BLaER1 (cell line): Measurements from ENCODE around the gene SMG1.
"Not testable (repeated sequence)": the region's sequence is repeated elsewhere in the genome, so short reads cannot be mapped to it uniquely, and the experiment has no call there.

ENCODE experiments used
- H3K27ac ChIP-seq: shearing (Covaris generic); formaldehyde crosslinking; 2 replicates; pipeline ENCODE4 v1.8.1; 2022
- H3K27me3 ChIP-seq: shearing (Covaris generic); formaldehyde crosslinking; 2 replicates; pipeline ENCODE4 v1.8.1; 2022
- H3K36me3 ChIP-seq: shearing (Covaris generic); formaldehyde crosslinking; 2 replicates; pipeline ENCODE4 v1.8.1; 2022
- H3K4me1 ChIP-seq: shearing (Covaris generic); formaldehyde crosslinking; 2 replicates; pipeline ENCODE4 v1.8.1; 2022
- H3K4me2 ChIP-seq: shearing (Covaris generic); formaldehyde crosslinking; 2 replicates; pipeline ENCODE4 v1.8.1; 2022
- H3K4me3 ChIP-seq: shearing (Covaris generic); formaldehyde crosslinking; 2 replicates; pipeline ENCODE4 v1.8.1; 2022
- H3K9ac ChIP-seq: shearing (Covaris generic); formaldehyde crosslinking; 2 replicates; pipeline ENCODE4 v1.8.1; 2022
- H3K9me3 ChIP-seq: shearing (Covaris generic); formaldehyde crosslinking; 2 replicates; pipeline ENCODE4 v1.8.1; 2022
- H4K20me1 ChIP-seq: shearing (Covaris generic); formaldehyde crosslinking; 2 replicates; pipeline ENCODE4 v1.8.1; 2022
- Cebpa-rat ChIP-seq: shearing (Covaris generic); IDR thresholded peaks from 2 replicates; pipeline ENCODE4 v1.8.1; 2022

The SMG1 gene

GRCh38 chr16:18783430-18784341, 142.5 kb downstream of the SMG1 start:
- no peaks in the 10 kb centered on the region for H3K9me3 ChIP-seq
- peaks cover 57% of the 10 kb centered on the region for H3K4me1 ChIP-seq
- 0 out of 2 replicates have a peak overlapping the region, but pooled peaks have one; percentile 12 for H3K4me2 ChIP-seq
- H4K20me1 ChIP-seq: peaks cover 72% of the 10 kb centered on the region
- no peak overlapping the region for H3K27ac ChIP-seq
- no peak overlapping the region for H3K4me3 ChIP-seq
- H3K36me3 ChIP-seq: peaks cover 81% of the 10 kb centered on the region
- H3K9ac ChIP-seq: no peak overlapping the region
- no peaks in the 10 kb centered on the region for H3K27me3 ChIP-seq
- no peak for TF ChIP-seq Cebpa-rat

GRCh38 chr16:18782697-18783429, 143.3 kb downstream of the SMG1 start:
- H3K9ac ChIP-seq: no peak overlapping the region
- no peak overlapping the region for H3K4me2 ChIP-seq
- H3K4me3 ChIP-seq: no peak overlapping the region
- H3K4me1 ChIP-seq: peaks cover 49% of the 10 kb centered on the region
- TF ChIP-seq Cebpa-rat: no peak
- no peak overlapping the region for H3K27ac ChIP-seq
- H3K9me3 ChIP-seq: no peaks in the 10 kb centered on the region
- no peaks in the 10 kb centered on the region for H3K27me3 ChIP-seq
- peaks cover 73% of the 10 kb centered on the region for H3K36me3 ChIP-seq
- H4K20me1 ChIP-seq: peaks cover 64% of the 10 kb centered on the region

- H3K4me3 ChIP-seq, H3K4me2 ChIP-seq, H3K9ac ChIP-seq, H3K27me3 ChIP-seq, H3K27ac ChIP-seq, H3K9me3 ChIP-seq: not testable (repeated sequence)
- peaks cover 47% of the 10 kb centered on the region for H4K20me1 ChIP-seq
- H3K4me1 ChIP-seq: peaks cover 33% of the 10 kb centered on the region
- H3K36me3 ChIP-seq: peaks cover 59% of the 10 kb centered on the region
Observed at GRCh38 chr16:18781232-18781631, 145.0 kb downstream of the SMG1 start.

GRCh38 chr16:18780460-18781026, 145.7 kb downstream of the SMG1 start:
- not testable (repeated sequence) for H3K9ac ChIP-seq, H3K27me3 ChIP-seq, H3K4me3 ChIP-seq, H3K4me2 ChIP-seq, H3K9me3 ChIP-seq, H3K27ac ChIP-seq
- Histone ChIP-seq H3K36me3 (peaks cover 54% of the 10 kb centered on the region), H4K20me1 (peaks cover 40% of the 10 kb centered on the region), H3K4me1 (peaks cover 26% of the 10 kb centered on the region)

GRCh38 chr16:18777664-18778063, 148.5 kb downstream of the SMG1 start:
- not testable (repeated sequence) for H3K27ac ChIP-seq, H3K4me1 ChIP-seq, H3K27me3 ChIP-seq, H3K9ac ChIP-seq, H3K9me3 ChIP-seq, H3K4me2 ChIP-seq, H3K4me3 ChIP-seq
- Histone ChIP-seq H3K36me3 (peaks cover 29% of the 10 kb centered on the region), H4K20me1 (peaks cover 12% of the 10 kb centered on the region)

- H3K27ac ChIP-seq, H3K4me3 ChIP-seq, H3K4me2 ChIP-seq, H4K20me1 ChIP-seq, H3K27me3 ChIP-seq, H3K4me1 ChIP-seq, H3K9ac ChIP-seq: not testable (repeated sequence)
- peaks cover 23% of the 10 kb centered on the region; the same call in 1 of the 2 replicates for H3K36me3 ChIP-seq
- H3K9me3 ChIP-seq: peaks cover 14% of the 10 kb centered on the region
Observed at GRCh38 chr16:18776334-18776733, 149.9 kb downstream of the SMG1 start.

- H3K4me2 ChIP-seq, H3K27me3 ChIP-seq, H3K27ac ChIP-seq, H3K4me3 ChIP-seq, H4K20me1 ChIP-seq, H3K9ac ChIP-seq, H3K4me1 ChIP-seq: not testable (repeated sequence)
- Histone ChIP-seq H3K36me3 (peaks cover 15% of the 10 kb centered on the region; the same call in 1 of the 2 replicates), H3K9me3 (peaks cover 15% of the 10 kb centered on the region)
Observed at GRCh38 chr16:18774651-18775050, 151.6 kb downstream of the SMG1 start.

GRCh38 chr16:18772171-18772570, 154.0 kb downstream of the SMG1 start:
- H3K27me3 ChIP-seq, H3K4me1 ChIP-seq: not testable (repeated sequence)

GRCh38 chr16:18770336-18770962, 155.8 kb downstream of the SMG1 start:
- not testable (repeated sequence) for H3K4me2 ChIP-seq, H3K4me3 ChIP-seq, H3K9ac ChIP-seq, H3K27ac ChIP-seq, H3K27me3 ChIP-seq, H3K4me1 ChIP-seq, H4K20me1 ChIP-seq, H3K36me3 ChIP-seq
- peaks cover 15% of the 10 kb centered on the region for H3K9me3 ChIP-seq

More at GRCh38 chr16:18772171-18772570, 154.0 kb downstream of the SMG1 start:
- peaks cover 15% of the 10 kb centered on the region for H3K9me3 ChIP-seq
- not testable (repeated sequence) for H3K27ac ChIP-seq, H4K20me1 ChIP-seq, H3K4me2 ChIP-seq, H3K4me3 ChIP-seq, H3K36me3 ChIP-seq, H3K9ac ChIP-seq

GRCh38 chr16:18767217-18767616, 159.0 kb downstream of the SMG1 start:
- H4K20me1 ChIP-seq, H3K4me2 ChIP-seq, H3K27me3 ChIP-seq, H3K4me1 ChIP-seq, H3K9me3 ChIP-seq, H3K4me3 ChIP-seq, H3K27ac ChIP-seq, H3K9ac ChIP-seq, H3K36me3 ChIP-seq: not testable (repeated sequence)

GRCh38 chr16:18762713-18763112, 163.5 kb downstream of the SMG1 start:
- not testable (repeated sequence) for H3K27me3 ChIP-seq, H3K4me2 ChIP-seq

GRCh38 chr16:18759598-18760520, 166.3 kb downstream of the SMG1 start:
- not testable (repeated sequence) for H3K9me3 ChIP-seq, H3K27ac ChIP-seq, H3K27me3 ChIP-seq, H3K4me1 ChIP-seq, H3K4me2 ChIP-seq, H3K4me3 ChIP-seq, H3K36me3 ChIP-seq, H3K9ac ChIP-seq, H4K20me1 ChIP-seq

More at GRCh38 chr16:18762713-18763112, 163.5 kb downstream of the SMG1 start:
- H3K9me3 ChIP-seq, H3K36me3 ChIP-seq, H3K4me3 ChIP-seq, H3K4me1 ChIP-seq, H4K20me1 ChIP-seq, H3K9ac ChIP-seq, H3K27ac ChIP-seq: not testable (repeated sequence)
